ENCODE results near the gene PCBD1.
"Not testable (repeated sequence)": the region's sequence is repeated elsewhere in the genome, so short reads cannot be mapped to it uniquely, and the experiment has no call there.

The PCBD1 gene

DNA sequence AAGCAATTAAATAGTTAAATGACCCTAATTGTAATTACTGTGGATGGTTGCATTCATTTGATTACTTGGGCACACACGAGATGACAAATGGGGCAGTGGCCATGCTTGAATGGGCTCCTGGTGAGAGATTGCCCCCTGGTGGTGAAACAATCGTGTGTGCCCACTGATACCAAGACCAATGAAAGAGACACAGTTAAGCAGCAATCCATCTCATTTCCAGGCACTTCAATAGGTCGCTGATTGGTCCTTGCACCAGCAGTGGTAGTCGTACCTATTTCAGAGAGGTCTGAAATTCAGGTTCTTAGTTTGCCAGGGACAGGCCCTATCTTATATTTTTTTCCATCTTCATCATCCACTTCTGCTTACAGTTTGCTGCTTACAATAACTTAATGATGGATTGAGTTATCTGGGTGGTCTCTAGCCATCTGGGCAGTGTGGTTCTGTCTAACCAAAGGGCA lies 8.3 kb downstream of the PCBD1 start:
- H3K4me3 ChIP-seq (ENCODE audit: low read depth, low read length), result no peak overlapping the region
- TF ChIP-seq, protein P1, sequence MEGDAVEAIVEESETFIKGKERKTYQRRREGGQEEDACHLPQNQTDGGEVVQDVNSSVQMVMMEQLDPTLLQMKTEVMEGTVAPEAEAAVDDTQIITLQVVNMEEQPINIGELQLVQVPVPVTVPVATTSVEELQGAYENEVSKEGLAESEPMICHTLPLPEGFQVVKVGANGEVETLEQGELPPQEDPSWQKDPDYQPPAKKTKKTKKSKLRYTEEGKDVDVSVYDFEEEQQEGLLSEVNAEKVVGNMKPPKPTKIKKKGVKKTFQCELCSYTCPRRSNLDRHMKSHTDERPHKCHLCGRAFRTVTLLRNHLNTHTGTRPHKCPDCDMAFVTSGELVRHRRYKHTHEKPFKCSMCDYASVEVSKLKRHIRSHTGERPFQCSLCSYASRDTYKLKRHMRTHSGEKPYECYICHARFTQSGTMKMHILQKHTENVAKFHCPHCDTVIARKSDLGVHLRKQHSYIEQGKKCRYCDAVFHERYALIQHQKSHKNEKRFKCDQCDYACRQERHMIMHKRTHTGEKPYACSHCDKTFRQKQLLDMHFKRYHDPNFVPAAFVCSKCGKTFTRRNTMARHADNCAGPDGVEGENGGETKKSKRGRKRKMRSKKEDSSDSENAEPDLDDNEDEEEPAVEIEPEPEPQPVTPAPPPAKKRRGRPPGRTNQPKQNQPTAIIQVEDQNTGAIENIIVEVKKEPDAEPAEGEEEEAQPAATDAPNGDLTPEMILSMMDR (IDR thresholded peaks at IDR 0.05; ENCODE audit: borderline replicate concordance, insufficient read depth, low read depth, low read length), result peak; percentile 83

DNA sequence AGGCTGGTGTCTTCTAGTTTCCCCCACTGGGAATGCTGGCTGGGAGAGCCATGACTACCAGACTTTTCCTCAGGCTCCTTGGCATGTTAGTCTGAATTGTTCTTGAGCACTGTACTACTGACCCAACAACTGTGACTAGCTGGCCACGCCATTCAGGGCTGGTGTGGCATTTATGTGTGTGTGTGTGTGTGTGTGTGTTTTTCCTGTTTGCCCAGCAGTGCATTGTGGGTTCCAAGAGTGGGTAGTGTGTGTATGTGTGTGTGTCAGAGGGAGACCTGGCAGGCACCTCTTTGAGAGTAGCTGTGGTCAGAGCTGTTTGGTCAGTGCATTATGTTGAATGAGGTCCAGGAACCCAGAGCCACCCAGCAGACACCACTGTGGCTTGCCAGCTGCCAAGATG lies 9.2 kb downstream of the PCBD1 start:
- TF ChIP-seq, protein P1 (IDR thresholded peaks at IDR 0.05; ENCODE audit: borderline replicate concordance, insufficient read depth, low read depth, low read length), result no peak
- H3K4me3 ChIP-seq (ENCODE audit: low read depth, low read length), result no peak overlapping the region

DNA sequence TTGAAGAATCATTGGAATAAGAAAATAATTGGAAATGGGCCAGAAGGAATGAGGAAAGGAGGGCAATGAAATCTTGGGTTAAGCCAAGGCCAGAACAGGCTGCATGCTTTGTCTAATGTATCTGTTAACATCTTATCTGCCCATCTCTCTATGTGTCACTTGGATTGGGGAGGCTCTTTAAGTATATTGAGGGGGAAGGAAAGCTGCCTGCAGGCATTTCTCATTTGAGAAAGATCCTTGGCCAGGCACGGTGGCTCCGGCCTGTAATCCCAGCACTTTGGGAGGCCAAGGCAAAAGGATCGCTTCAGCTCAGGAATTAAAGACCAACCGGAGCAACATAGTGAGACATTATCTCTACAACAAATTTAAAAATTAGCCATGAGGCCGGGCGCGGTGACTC lies 14.3 kb downstream of the PCBD1 start:
- TF ChIP-seq, protein P1 (IDR thresholded peaks at IDR 0.05; ENCODE audit: borderline replicate concordance, insufficient read depth, low read depth, low read length), result no peak
- no peak overlapping the region for H3K4me3 ChIP-seq (ENCODE audit: low read depth, low read length)

DNA sequence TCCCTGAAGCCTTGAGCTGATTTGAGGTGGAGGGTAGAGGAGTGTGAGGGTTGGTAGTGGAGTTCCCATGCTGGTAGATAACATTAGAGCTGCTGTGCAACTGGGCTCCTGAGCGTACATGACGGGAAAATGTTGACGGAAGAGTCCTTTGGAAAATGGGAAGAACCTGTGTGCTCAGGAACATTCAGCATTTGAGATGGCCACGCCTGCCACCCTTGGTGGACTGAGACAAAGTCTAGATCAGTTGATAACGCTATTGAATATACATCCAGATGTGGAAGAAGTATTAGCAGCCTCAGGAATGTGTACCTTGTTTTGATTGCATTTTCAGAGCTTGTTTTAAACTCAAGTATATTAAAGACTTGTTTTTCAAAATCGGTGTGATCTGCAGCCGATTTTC lies 16.1 kb downstream of the PCBD1 start:
- TF ChIP-seq, protein P1 (IDR thresholded peaks at IDR 0.05; ENCODE audit: borderline replicate concordance, insufficient read depth, low read depth, low read length), result no peak
- H3K4me3 ChIP-seq (ENCODE audit: low read depth, low read length), result no peak overlapping the region

DNA sequence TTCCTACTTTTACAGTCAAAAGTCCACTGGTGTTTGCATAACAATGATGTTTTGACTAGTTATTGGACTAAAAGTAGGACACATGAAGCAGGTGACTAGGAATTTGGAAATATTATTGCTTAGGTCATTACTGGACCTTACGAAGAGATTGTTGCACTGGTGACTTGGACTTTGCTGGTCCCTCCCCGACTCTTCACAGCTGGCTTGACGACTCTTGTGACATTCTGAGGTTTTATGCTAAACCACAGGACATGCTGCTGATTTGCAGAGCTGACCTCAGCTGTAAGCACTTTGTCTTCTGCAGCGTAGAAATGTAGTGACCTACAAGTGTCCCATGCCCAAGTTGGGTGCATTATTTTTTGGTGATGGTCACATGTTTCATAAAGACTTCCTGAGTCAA lies 21.9 kb downstream of the PCBD1 start:
- TF ChIP-seq, protein P1 (IDR thresholded peaks at IDR 0.05; ENCODE audit: borderline replicate concordance, insufficient read depth, low read depth, low read length), result no peak
- H3K4me3 ChIP-seq (ENCODE audit: low read depth, low read length), result no peak overlapping the region

DNA sequence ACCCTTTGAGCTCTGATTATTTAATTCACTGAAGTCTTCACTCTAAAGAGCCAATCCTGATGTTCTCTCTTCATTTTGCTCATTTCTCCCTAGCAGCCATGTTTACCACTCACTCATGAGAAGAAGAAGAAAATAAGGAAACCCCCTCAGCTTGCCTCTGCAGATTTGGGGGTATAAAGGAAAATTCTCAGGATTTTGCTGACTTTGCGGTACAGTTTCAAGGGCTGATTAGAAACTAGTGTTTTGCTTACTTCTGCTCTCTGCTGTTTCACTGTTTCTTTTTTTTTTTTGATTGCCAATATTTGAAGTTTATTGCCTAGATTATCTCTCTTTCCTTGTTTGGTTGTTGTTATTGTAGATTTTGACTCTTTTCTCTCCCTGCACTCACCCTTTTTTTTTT lies 23.4 kb downstream of the PCBD1 start:
- TF ChIP-seq, protein P1 (IDR thresholded peaks at IDR 0.05; ENCODE audit: borderline replicate concordance, insufficient read depth, low read depth, low read length), result no peak

DNA sequence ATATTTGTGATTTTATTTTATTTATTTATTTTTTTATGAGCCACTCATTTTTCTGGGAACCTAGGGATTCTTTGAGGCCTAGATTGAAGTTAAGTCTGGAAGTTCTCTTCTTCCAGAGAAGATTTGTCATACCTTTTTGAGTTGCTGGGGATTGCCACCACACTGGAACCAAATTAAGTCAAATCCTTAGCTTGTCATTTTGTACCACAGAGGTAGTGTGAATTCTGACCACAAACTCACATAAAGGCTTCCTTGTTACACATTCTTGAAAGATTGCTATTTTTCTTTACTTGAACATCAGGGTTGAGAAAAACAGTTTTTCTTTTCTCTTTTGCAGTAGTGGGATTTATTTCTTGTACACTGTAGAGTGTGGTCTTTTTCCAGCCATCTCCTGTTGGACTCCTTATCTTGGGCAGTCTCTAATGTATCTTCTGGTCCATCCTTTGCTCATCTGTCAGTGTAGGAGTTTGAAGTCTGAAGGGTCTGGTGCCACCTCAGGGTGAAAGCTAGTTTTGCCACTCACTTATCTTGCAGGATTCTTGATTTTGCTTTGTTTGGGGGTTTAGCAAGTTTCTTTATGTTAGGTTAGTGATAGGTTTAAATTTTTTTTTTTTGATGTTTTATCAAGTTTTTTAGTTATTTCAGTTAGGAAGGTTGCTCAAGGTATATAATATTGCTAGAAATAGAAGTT lies 24.8 kb downstream of the PCBD1 start:
- H3K4me3 ChIP-seq (ENCODE audit: low read depth, low read length), result no peak overlapping the region
- TF ChIP-seq, protein P1 (IDR thresholded peaks at IDR 0.05; ENCODE audit: borderline replicate concordance, insufficient read depth, low read depth, low read length), result no peak

More for the DNA sequence above, 23.4 kb downstream of the PCBD1 start:
- H3K4me3 ChIP-seq (ENCODE audit: low read depth, low read length), result no peak overlapping the region

DNA sequence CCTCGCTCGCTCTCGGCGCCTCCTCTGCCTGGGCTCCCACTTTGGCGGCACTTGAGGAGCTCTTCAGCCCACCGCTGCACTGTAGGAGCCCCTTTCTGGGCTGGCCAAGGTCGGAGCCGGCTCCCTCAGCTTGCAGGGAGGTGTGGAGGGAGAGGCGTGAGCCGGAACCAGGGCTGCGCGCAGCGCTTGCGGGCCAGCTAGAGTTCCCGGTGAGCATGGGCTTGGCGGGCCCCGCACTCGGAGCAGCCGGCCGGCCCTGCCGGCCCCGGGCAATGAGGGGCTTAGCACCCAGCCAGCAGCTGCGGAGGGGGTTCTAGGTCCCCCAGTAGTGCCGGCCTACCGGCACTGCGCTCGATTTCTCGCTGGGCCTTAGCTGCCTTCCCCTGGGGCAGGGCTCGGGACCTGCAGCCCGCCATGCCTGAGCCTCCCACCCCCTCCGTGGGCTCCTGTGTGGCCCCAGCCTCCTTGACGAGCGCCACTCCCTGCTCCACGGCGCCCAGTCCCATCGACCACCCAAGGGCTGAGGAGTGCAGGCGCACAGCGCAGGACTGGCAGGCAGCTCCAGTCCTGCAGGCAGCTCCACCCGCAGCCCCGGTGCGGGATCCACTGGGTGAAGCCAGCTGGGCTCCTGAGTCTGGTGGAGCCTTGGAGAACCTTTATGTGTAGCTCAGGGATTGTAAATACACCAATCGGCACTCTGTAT lies 26.7 kb downstream of the PCBD1 start:
- H3K4me3 ChIP-seq (ENCODE audit: low read depth, low read length), result not testable (repeated sequence)

Measured in GM12875 (cell line).